ENCODE data around the gene RAET1E. TPM values are rescaled to one million over a fixed set of nuclear protein-coding genes. Genes with fewer than 3 reads are reported as not detected.

Gene RAET1E
- total and polyA plus RNA-seq, 4 donors: 0.56 to 0.98 (median 0.93) TPM

- no peaks in the 10 kb centered on the region for H3K27me3 ChIP-seq (ENCODE audit: control insufficient read depth in 3 of 3, insufficient read depth in 3 of 3, low read length in 2 of 3)
- peaks cover 0 to 8% (median 0%) of the 10 kb centered on the region in 5 donors for H3K4me1 ChIP-seq (ENCODE audit: control insufficient read depth in 5 of 5, insufficient read depth in 5 of 5, low read length in 5 of 5)
- DNase-seq (no peak), ATAC-seq (ENCODE audit: insufficient read depth, low FRiP score) (no peak)
- H3K9me3 ChIP-seq (ENCODE audit: control insufficient read depth in 4 of 4, insufficient read depth in 3 of 4, low read length in 3 of 4): no peaks in the 10 kb centered on the region
- H3K9ac ChIP-seq (ENCODE audit: insufficient read depth in 1 of 2, low read length in 2 of 2): no peak overlapping the region
- TF ChIP-seq CTCF (IDR thresholded peaks at IDR 0.05; ENCODE audit: control extremely low read depth, extremely low read depth): no peak
- H3K27ac ChIP-seq (ENCODE audit: low read depth in 1 of 2, low read length in 1 of 2): no peak overlapping the region
- H3K4me3 ChIP-seq: no peak overlapping the region
- 93 to 97% methylated on average over 2 of the region's 2 CpGs for WGBS, 2 donors
- no peaks in the 10 kb centered on the region for H3K36me3 ChIP-seq (ENCODE audit: control insufficient read depth in 4 of 4, insufficient read depth in 4 of 4, low read length in 4 of 4)
These were observed 16.1 kb downstream of the RAET1E start for GRCh38 chr6:149881860-149882259.

- ATAC-seq (ENCODE audit: insufficient read depth, low FRiP score) (no peak), DNase-seq (no peak)
- Histone ChIP-seq H3K27me3 (ENCODE audit: control insufficient read depth in 3 of 3, insufficient read depth in 3 of 3, low read length in 2 of 3) (no peaks in the 10 kb centered on the region), H3K9ac (ENCODE audit: insufficient read depth in 1 of 2, low read length in 2 of 2) (no peak overlapping the region), H3K4me1 (ENCODE audit: control insufficient read depth in 5 of 5, insufficient read depth in 5 of 5, low read length in 5 of 5) (peaks cover 0 to 8% (median 0%) of the 10 kb centered on the region in 5 donors), H3K27ac (ENCODE audit: low read depth in 1 of 2, low read length in 1 of 2) (no peak overlapping the region), H3K4me3 (no peak overlapping the region), H3K9me3 (ENCODE audit: control insufficient read depth in 4 of 4, insufficient read depth in 3 of 4, low read length in 3 of 4) (no peaks in the 10 kb centered on the region), H3K36me3 (ENCODE audit: control insufficient read depth in 4 of 4, insufficient read depth in 4 of 4, low read length in 4 of 4) (no peaks in the 10 kb centered on the region)
- no peak for TF ChIP-seq CTCF (IDR thresholded peaks at IDR 0.05; ENCODE audit: control extremely low read depth, extremely low read depth)
- 89 to 96% methylated on average over 10 of the region's 10 CpGs for WGBS, 2 donors
These were observed 16.7 kb downstream of the RAET1E start for GRCh38 chr6:149881066-149881766.

- no peak overlapping the region for H3K27ac ChIP-seq (ENCODE audit: low read depth in 1 of 2, low read length in 1 of 2)
- TF ChIP-seq CTCF (IDR thresholded peaks at IDR 0.05; ENCODE audit: control extremely low read depth, extremely low read depth): no peak
- ATAC-seq (ENCODE audit: insufficient read depth, low FRiP score) (no peak), DNase-seq (no peak)
- H3K4me3 ChIP-seq: no peak overlapping the region
- no peaks in the 10 kb centered on the region for H3K4me1 ChIP-seq (ENCODE audit: control insufficient read depth in 5 of 5, insufficient read depth in 5 of 5, low read length in 5 of 5)
- H3K9me3 ChIP-seq (ENCODE audit: control insufficient read depth in 4 of 4, insufficient read depth in 3 of 4, low read length in 3 of 4): no peaks in the 10 kb centered on the region
- H3K27me3 ChIP-seq (ENCODE audit: control insufficient read depth in 3 of 3, insufficient read depth in 3 of 3, low read length in 2 of 3): no peaks in the 10 kb centered on the region
- 93 to 95% methylated on average over 1 of the region's 1 CpG for WGBS, 2 donors
- H3K9ac ChIP-seq (ENCODE audit: insufficient read depth in 1 of 2, low read length in 2 of 2): no peak overlapping the region
- no peaks in the 10 kb centered on the region for H3K36me3 ChIP-seq (ENCODE audit: control insufficient read depth in 4 of 4, insufficient read depth in 4 of 4, low read length in 4 of 4)
These were observed 20.3 kb downstream of the RAET1E start for GRCh38 chr6:149877659-149878058.

All from lung (tissue), 12 donors.